HepG2 (cell line): ENCODE measurements around the gene THRA. TPM values are rescaled to one million over a fixed set of nuclear protein-coding genes. Genes with fewer than 3 reads are reported as not detected.
A peak's percentile ranks its signal among the peaks of the same experiment; 100 is the strongest.

Source experiments
- BHLHE40 ChIP-seq: IDR thresholded peaks from 2 replicates; pipeline ENCODE4 v1.6.1; 2011; ENCODE audit warnings: low read length, improper control_type of control experiment
- CHD4 ChIP-seq: fragments of 200-600 bp; sonication (generic); IDR thresholded peaks from 2 replicates; pipeline ENCODE4 v1.7.0; 2017; ENCODE audit warnings: mild to moderate bottlenecking, low read length, borderline replicate concordance
- EEA1 ChIP-seq: sonication (generic); formaldehyde crosslinking; IDR thresholded peaks from 2 replicates; pipeline ENCODE4 v1.5.1; 2020; ENCODE audit warnings: mild to moderate bottlenecking, missing genetic modification reagents, borderline replicate concordance
- PREB ChIP-seq: sonication (generic); formaldehyde crosslinking; IDR thresholded peaks from 2 replicates; pipeline ENCODE4 v1.4.0; 2020; ENCODE audit warnings: missing genetic modification reagents
- SP2 ChIP-seq: sonication (generic); formaldehyde crosslinking; IDR thresholded peaks from 2 replicates; pipeline ENCODE4 v1.5.1; 2020; ENCODE audit warnings: mild to moderate bottlenecking, missing genetic modification reagents
- TCF12 ChIP-seq, 2 experiments: fragments of 450-650 bp in 1 of 2; sonication (generic) in 1 of 2; formaldehyde crosslinking in 1 of 2; IDR thresholded peaks; 2 replicates each; pipeline versions ENCODE4 v1.6.1 to v1.8.0; 2017 to 2022; ENCODE audit warnings: antibody characterized with exemption in 1 of 2, mild to moderate bottlenecking in 1 of 2, missing genetic modification reagents in 1 of 2, moderate library complexity in 1 of 2
- ZFP36L1 ChIP-seq: sonication (generic); formaldehyde crosslinking; IDR thresholded peaks from 2 replicates; pipeline ENCODE4 v1.8.0; 2022; ENCODE audit warnings: mild to moderate bottlenecking, missing genetic modification reagents, moderate library complexity
- ZFP62 ChIP-seq: sonication (generic); formaldehyde crosslinking; IDR thresholded peaks from 2 replicates; pipeline ENCODE4 v1.4.0; 2020; ENCODE audit warnings: missing genetic modification reagents
- ZMYM4 ChIP-seq: sonication (generic); formaldehyde crosslinking; IDR thresholded peaks from 2 replicates; pipeline ENCODE4 v1.8.1; 2023; ENCODE audit warnings: mild to moderate bottlenecking, missing genetic modification reagents
- ZNF567 ChIP-seq: sonication (generic); formaldehyde crosslinking; IDR thresholded peaks from 2 replicates; pipeline ENCODE4 v1.8.1; 2023; ENCODE audit warnings: mild to moderate bottlenecking, missing genetic modification reagents, borderline replicate concordance
- ZNF691 ChIP-seq: sonication (generic); formaldehyde crosslinking; IDR thresholded peaks from 2 replicates; pipeline ENCODE4 v1.4.0; 2020; ENCODE audit warnings: missing genetic modification reagents, low read depth, mild to moderate bottlenecking, borderline replicate concordance
- ZNF761 ChIP-seq: sonication (generic); formaldehyde crosslinking; conservative IDR thresholded peaks from 2 replicates; pipeline ENCODE4 v1.4.0; 2020; ENCODE audit warnings: mild to moderate bottlenecking, missing genetic modification reagents
- ZSCAN29 ChIP-seq: sonication (generic); formaldehyde crosslinking; conservative IDR thresholded peaks from 2 replicates; pipeline ENCODE4 v1.4.0; 2020; ENCODE audit warnings: mild to moderate bottlenecking, missing genetic modification reagents
- polyA plus RNA-seq, 8 experiments: library from polyadenylated mRNA; depleted of rRNA in 3 of 8; stranded (reverse) in 7 of 8; unstranded in 1 of 8; fragments of >200 nt; fragmentation: Illumina TruSeq in 4 of 8; extraction: Trizol in 4 of 8; gene quantifications; 2 replicates each; pipeline versions ENCODE4 v1.2.1 to v1.2.3, GENCODE V29; 2011 to 2016; ENCODE audit warnings: low read depth in 4 of 8, missing spikeins in 1 of 8, mixed read lengths in 1 of 8; ENCODE audit not compliant: insufficient read depth in 1 of 8
- total RNA-seq, 5 experiments: library from RNA; depleted of rRNA; stranded (reverse); fragments of >200 nt; fragmentation: Illumina TruSeq; extraction: Trizol; gene quantifications; 2 replicates each; pipeline ENCODE4 v1.2.3, GENCODE V29; 2016; ENCODE audit warnings: low read depth in 1 of 5
- TF ChIP-seq, protein P1 (sequence below): sonication (generic); formaldehyde crosslinking; IDR thresholded peaks from 2 replicates; pipeline ENCODE4 v1.4.0; 2020; ENCODE audit warnings: mild to moderate bottlenecking, missing genetic modification reagents, borderline replicate concordance
- TF ChIP-seq, protein P2 (sequence below), 2 experiments: fragments of 450-650 bp in 1 of 2; sonication (generic) in 1 of 2; formaldehyde crosslinking in 1 of 2; IDR thresholded peaks; 2 replicates each; pipeline versions ENCODE4 v1.6.1 to v1.8.0; 2016 to 2022; ENCODE audit warnings: antibody characterized with exemption in 1 of 2, mild to moderate bottlenecking in 1 of 2, missing genetic modification reagents in 1 of 2

The THRA gene
- total and polyA plus RNA-seq, 2 of the 13 experiments (the other 11 are each of a cell fraction or from before 2014, with no cell fraction given) = 8.0 to 9.9 TPM

- TF ChIP-seq BHLHE40 (peak; percentile 83), EEA1 (CRISPR knock-in tag) (no peak), SP2 (no peak), TCF12 (IDR thresholded peaks at IDR 0.05) (no peak), TCF12 (CRISPR knock-in tag; IDR thresholded peaks at IDR 0.05) (no peak), ZNF761 (CRISPR knock-in tag) (0 out of 2 replicates have a peak, but pooled peaks have one; percentile 13), ZFP36L1 (CRISPR knock-in tag) (0 out of 2 replicates have a peak, but pooled peaks have one; percentile 72), ZMYM4 (peak; percentile 23; the same call in 1 of the 2 replicates), ZSCAN29 (CRISPR knock-in tag) (0 out of 2 replicates have a peak, but pooled peaks have one; percentile 40), PREB (CRISPR knock-in tag) (no peak), ZNF567 (no peak), CHD4 (peak; percentile 15; the same call in 1 of the 2 replicates), ZFP62 (no peak), ZNF691 (CRISPR knock-in tag) (peak; percentile 39; the same call in 1 of the 2 replicates)
- TF ChIP-seq, protein P1, sequence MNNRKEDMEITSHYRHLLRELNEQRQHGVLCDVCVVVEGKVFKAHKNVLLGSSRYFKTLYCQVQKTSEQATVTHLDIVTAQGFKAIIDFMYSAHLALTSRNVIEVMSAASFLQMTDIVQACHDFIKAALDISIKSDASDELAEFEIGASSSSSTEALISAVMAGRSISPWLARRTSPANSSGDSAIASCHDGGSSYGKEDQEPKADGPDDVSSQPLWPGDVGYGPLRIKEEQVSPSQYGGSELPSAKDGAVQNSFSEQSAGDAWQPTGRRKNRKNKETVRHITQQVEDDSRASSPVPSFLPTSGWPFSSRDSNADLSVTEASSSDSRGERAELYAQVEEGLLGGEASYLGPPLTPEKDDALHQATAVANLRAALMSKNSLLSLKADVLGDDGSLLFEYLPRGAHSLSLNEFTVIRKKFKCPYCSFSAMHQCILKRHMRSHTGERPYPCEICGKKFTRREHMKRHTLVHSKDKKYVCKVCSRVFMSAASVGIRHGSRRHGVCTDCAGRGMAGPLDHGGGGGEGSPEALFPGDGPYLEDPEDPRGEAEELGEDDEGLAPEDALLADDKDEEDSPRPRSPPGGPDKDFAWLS (CRISPR knock-in tag) = 0 out of 2 replicates have a peak, but pooled peaks have one; percentile 49
- TF ChIP-seq, protein P2, sequence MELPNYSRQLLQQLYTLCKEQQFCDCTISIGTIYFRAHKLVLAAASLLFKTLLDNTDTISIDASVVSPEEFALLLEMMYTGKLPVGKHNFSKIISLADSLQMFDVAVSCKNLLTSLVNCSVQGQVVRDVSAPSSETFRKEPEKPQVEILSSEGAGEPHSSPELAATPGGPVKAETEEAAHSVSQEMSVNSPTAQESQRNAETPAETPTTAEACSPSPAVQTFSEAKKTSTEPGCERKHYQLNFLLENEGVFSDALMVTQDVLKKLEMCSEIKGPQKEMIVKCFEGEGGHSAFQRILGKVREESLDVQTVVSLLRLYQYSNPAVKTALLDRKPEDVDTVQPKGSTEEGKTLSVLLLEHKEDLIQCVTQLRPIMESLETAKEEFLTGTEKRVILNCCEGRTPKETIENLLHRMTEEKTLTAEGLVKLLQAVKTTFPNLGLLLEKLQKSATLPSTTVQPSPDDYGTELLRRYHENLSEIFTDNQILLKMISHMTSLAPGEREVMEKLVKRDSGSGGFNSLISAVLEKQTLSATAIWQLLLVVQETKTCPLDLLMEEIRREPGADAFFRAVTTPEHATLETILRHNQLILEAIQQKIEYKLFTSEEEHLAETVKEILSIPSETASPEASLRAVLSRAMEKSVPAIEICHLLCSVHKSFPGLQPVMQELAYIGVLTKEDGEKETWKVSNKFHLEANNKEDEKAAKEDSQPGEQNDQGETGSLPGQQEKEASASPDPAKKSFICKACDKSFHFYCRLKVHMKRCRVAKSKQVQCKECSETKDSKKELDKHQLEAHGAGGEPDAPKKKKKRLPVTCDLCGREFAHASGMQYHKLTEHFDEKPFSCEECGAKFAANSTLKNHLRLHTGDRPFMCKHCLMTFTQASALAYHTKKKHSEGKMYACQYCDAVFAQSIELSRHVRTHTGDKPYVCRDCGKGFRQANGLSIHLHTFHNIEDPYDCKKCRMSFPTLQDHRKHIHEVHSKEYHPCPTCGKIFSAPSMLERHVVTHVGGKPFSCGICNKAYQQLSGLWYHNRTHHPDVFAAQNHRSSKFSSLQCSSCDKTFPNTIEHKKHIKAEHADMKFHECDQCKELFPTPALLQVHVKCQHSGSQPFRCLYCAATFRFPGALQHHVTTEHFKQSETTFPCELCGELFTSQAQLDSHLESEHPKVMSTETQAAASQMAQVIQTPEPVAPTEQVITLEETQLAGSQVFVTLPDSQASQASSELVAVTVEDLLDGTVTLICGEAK (IDR thresholded peaks at IDR 0.05) = no peak
- TF ChIP-seq, protein P2 (CRISPR knock-in tag; IDR thresholded peaks at IDR 0.05) = 0 out of 2 replicates have a peak, but pooled peaks have one; percentile 24
These were observed 9.4 kb downstream of the THRA start (continued) for GRCh38 chr17:40072040-40072734.
